GM12878 (cell line): ENCODE results near the gene MS4A4E. TPM values are rescaled to one million over a fixed set of nuclear protein-coding genes. Genes with fewer than 3 reads are reported as not detected.

Experiments
- ATAC-seq: fragments of 200-7000 bp; cut with Tn5 transposase; 3 replicates; pipeline ENCODE4 v1.9.1; 2020; ENCODE audit warnings: mild to moderate bottlenecking, moderate library complexity
- BruUV-seq: library from RNA; stranded (reverse); fragments of 400-500 nt; replicated peaks from 2 replicates; lab custom pipeline; 2021; lab: Mats Ljungman, UMichigan
- CTCF ChIA-PET: fragments of 300-600 bp; sonication (Branson Sonifier 250); formaldehyde crosslinking; extraction: SDS; loops from one replicate; lab custom pipeline; 2021; ENCODE audit warnings: inconsistent platforms; lab: Yijun Ruan, JAX
- POLR2A ChIA-PET: fragments of 350-600 bp; formaldehyde crosslinking; extraction: SDS; loops from one replicate; lab custom pipeline; 2021; ENCODE audit warnings: inconsistent platforms; lab: Charles Lee
- RAD21 ChIA-PET: fragments of 300-600 bp; sonication (Branson Sonifier 250); formaldehyde crosslinking; loops from one replicate; lab custom pipeline; 2023; ENCODE audit warnings: antibody characterized with exemption; ENCODE audit not compliant: unreplicated experiment; lab: Charles Lee
- SMC1A ChIA-PET: fragments of 300-600 bp; sonication (Branson Sonifier 250); formaldehyde crosslinking; loops from one replicate; lab custom pipeline; 2023; ENCODE audit not compliant: unreplicated experiment, uncharacterized antibody; lab: Charles Lee
- DNase-seq: peaks from one replicate; pipeline ENCODE4 v3.0.0-alpha.2; 2011; ENCODE audit warnings: low read depth, low spot score
- FAIRE-seq: peaks from 3 replicates; lab custom pipeline; 2011; peaks lifted over from hg19 to GRCh38; lab: Jason Lieb, UNC
- H2AFZ ChIP-seq: 2 replicates; pipeline ENCODE4 v1.6.0; 2011; ENCODE audit warnings: low read depth, low read length, control low read depth; ENCODE audit not compliant: control insufficient read depth
- H3K27ac ChIP-seq: 2 replicates; pipeline ENCODE4 v1.5.1; 2011; ENCODE audit warnings: control low read depth; ENCODE audit not compliant: control insufficient read depth, insufficient read depth
- H3K27me3 ChIP-seq, 2 experiments: replicated peaks in 1 of 2; 2 replicates each; pipeline versions ENCODE4 v1.6.0 to v1.6.1; 2011; ENCODE audit warnings: low read length in 1 of 2; ENCODE audit not compliant: control insufficient read depth in 2 of 2, insufficient read depth in 2 of 2
- H3K36me3 ChIP-seq, 2 experiments: 2 replicates each; pipeline ENCODE4 v1.5.1; 2011; ENCODE audit warnings: low read length in 1 of 2; ENCODE audit not compliant: control insufficient read depth in 2 of 2, insufficient read depth in 2 of 2
- H3K4me1 ChIP-seq: 2 replicates; pipeline ENCODE4 v1.6.1; 2011; ENCODE audit warnings: mild to moderate bottlenecking, low read length, moderate library complexity, mixed read lengths; ENCODE audit not compliant: control insufficient read depth, insufficient read depth
- H3K4me2 ChIP-seq: 2 replicates; pipeline ENCODE4 v1.6.0; 2011; ENCODE audit warnings: control low read depth; ENCODE audit not compliant: control insufficient read depth, insufficient read depth
- H3K4me3 ChIP-seq: fragments of 200-600 bp; sonication (generic); 2 replicates; pipeline ENCODE4 v1.5.1; 2016
- H3K79me2 ChIP-seq: 2 replicates; pipeline ENCODE4 v1.6.0; 2011; ENCODE audit warnings: low read length; ENCODE audit not compliant: control insufficient read depth, insufficient read depth
- H3K9ac ChIP-seq: 2 replicates; pipeline ENCODE4 v1.8.0; 2011; ENCODE audit warnings: low read length, control low read depth, mixed read lengths; ENCODE audit not compliant: control insufficient read depth, insufficient read depth
- H3K9me3 ChIP-seq: replicated peaks from 3 replicates; pipeline ENCODE4 v1.5.1; 2011; ENCODE audit warnings: mild to moderate bottlenecking, low read length; ENCODE audit not compliant: control insufficient read depth, insufficient read depth
- H4K20me1 ChIP-seq: 2 replicates; pipeline ENCODE4 v1.6.0; 2011; ENCODE audit not compliant: control insufficient read depth, insufficient read depth
- BCL11A ChIP-seq: IDR thresholded peaks from 2 replicates; pipeline ENCODE4 v1.6.1; 2011; ENCODE audit warnings: low read depth, low read length
- CUX1 ChIP-seq: IDR thresholded peaks from 2 replicates; pipeline ENCODE4 v1.6.1; 2012; ENCODE audit warnings: improper control_type of control experiment, low read depth, low read length; ENCODE audit not compliant: insufficient replicate concordance
- EED ChIP-seq: sonication (generic); IDR thresholded peaks from 2 replicates; pipeline ENCODE4 v1.6.1; 2016; ENCODE audit warnings: antibody characterized with exemption, low read depth
- EGR1 ChIP-seq, 2 experiments: IDR thresholded peaks; 1 replicate in 1 of 2; 2 replicates in 1 of 2; pipeline ENCODE4 v1.6.1; 2011 to 2012; ENCODE audit warnings: low read depth in 2 of 2, low read length in 2 of 2, borderline replicate concordance in 1 of 2, mild to moderate bottlenecking in 1 of 2, moderate library complexity in 1 of 2
- JUNB ChIP-seq: IDR thresholded peaks from 2 replicates; pipeline ENCODE4 v1.6.1; 2016; ENCODE audit warnings: antibody characterized with exemption, mild to moderate bottlenecking
- KDM1A ChIP-seq: fragments of 200-600 bp; sonication (generic); IDR thresholded peaks from 2 replicates; pipeline ENCODE4 v1.6.1; 2016; ENCODE audit warnings: borderline replicate concordance
- NFYA ChIP-seq: IDR thresholded peaks from 2 replicates; pipeline ENCODE4 v1.6.1; 2011; ENCODE audit warnings: low read depth, mild to moderate bottlenecking, low read length, improper control_type of control experiment, borderline replicate concordance
- NR2F1 ChIP-seq: fragments of 450-650 bp; conservative IDR thresholded peaks from 2 replicates; pipeline ENCODE4 v1.6.1; 2017; ENCODE audit warnings: mild to moderate bottlenecking
- NRF1 ChIP-seq: conservative IDR thresholded peaks from 2 replicates; pipeline ENCODE4 v1.6.1; 2011; ENCODE audit warnings: mild to moderate bottlenecking, low read depth, low read length, improper control_type of control experiment
- STAT1 ChIP-seq: fragments of 450-650 bp; conservative IDR thresholded peaks from 2 replicates; pipeline ENCODE4 v1.6.1; 2014; ENCODE audit warnings: antibody characterized with exemption, mild to moderate bottlenecking
- YY1 ChIP-seq: IDR thresholded peaks from 2 replicates; pipeline ENCODE4 v1.6.1; 2011; ENCODE audit warnings: low read depth, mild to moderate bottlenecking, low read length
- ZBED1 ChIP-seq: IDR thresholded peaks from 2 replicates; pipeline ENCODE4 v1.6.1; 2016; ENCODE audit warnings: borderline replicate concordance
- WGBS: methylation state at CpG from one replicate; pipeline ENCODE4 v1.1.6; 2016; ENCODE audit warnings: low lambda C conversion rate; ENCODE audit not compliant: insufficient replicate concordance, insufficient coverage; ENCODE audit errors: missing lambda C conversion rate; 5-methylcytosine and 5-hydroxymethylcytosine counted together
- in situ Hi-C: fragments of 300-500 bp; cut with MboI; formaldehyde crosslinking; loops from 9 replicates; pipeline ENCODE4 v1.14.3; 2018; ENCODE audit warnings: mixed read lengths
- intact Hi-C: fragments of 100-400 bp; cut with micrococcal nuclease; formaldehyde crosslinking; loops from one replicate; pipeline ENCODE4 v1.14.2; 2022; ENCODE audit not compliant: unreplicated experiment
- polyA plus RNA-seq, 11 experiments: library from polyadenylated mRNA; depleted of rRNA in 4 of 11; unstranded in 6 of 11; stranded (reverse) in 5 of 11; fragments of >200 nt; fragmentation: Nextera tagmentation in 4 of 11; fragmentation: Illumina TruSeq in 1 of 11; extraction: Ambion mirVana in 4 of 11; extraction: Trizol in 1 of 11; gene quantifications; 1 replicate in 1 of 11; 2 replicates in 10 of 11; pipeline versions ENCODE4 v1.2.1 to v1.2.3, GENCODE V29; 2011 to 2016; ENCODE audit warnings: inconsistent platforms in 2 of 11, missing spikeins in 2 of 11, low read depth in 1 of 11
- total RNA-seq, 4 experiments: library from RNA; depleted of rRNA in 3 of 4; stranded (reverse); fragments of >200 nt in 3 of 4; fragmentation: Illumina TruSeq in 1 of 4; extraction: Trizol in 1 of 4; gene quantifications; 2 replicates each; pipeline versions ENCODE4 v1.2.1 to v1.2.3, GENCODE V29; 2013 to 2021

MS4A4E gene
- total and polyA plus RNA-seq, 10 of the 15 experiments (the other 5 are each of a cell fraction or from before 2014, with no cell fraction given): 0.06 to 0.92 (median 0.45) TPM; not detected in 3

DNA sequence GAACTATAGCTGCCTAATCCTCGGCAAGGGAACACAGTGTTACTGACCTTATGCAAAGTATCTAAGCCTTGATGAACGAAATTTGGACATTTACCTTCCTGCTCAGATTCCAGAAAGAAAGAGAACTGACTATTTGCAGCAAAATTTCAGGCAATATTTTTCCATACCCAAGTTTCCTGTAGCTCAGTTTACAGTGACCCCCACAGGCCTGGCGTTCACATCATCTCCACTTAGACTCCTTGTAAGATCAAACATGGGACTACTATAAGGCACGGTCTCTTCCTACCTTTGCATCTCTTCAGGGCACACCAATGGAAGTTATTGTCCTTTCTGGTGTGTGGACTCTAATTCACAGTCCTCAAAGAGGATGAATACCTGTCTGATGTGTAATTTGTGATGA is 81.2 kb downstream of the MS4A4E start:
- ChIA-PET RAD21 (no interaction called here), CTCF (interaction anchor here (0.9 to 2.6 kb wide), 3 partner anchors 43 to 107 kb away, joined by 3 to 12 read pairs (median 4); no protein-coding TSS in a partner anchor), SMC1A (interaction anchor here (1.0 to 1.8 kb wide), 2 partner anchors 11 to 90 kb away, joined by 3 to 7 read pairs; no protein-coding TSS in a partner anchor), POLR2A (no interaction called here)
- Histone ChIP-seq H3K27ac (no peak overlapping the region), H3K4me1 (no peaks in the 10 kb centered on the region), H3K9me3 (no peaks in the 10 kb centered on the region; the same call in 2 of the 3 replicates), H3K36me3 (no peaks in the 10 kb centered on the region), H3K27me3 (no peaks in the 10 kb centered on the region; a peak in 1 of 4 replicates), H2AFZ (no peak overlapping the region), H3K4me2 (no peak overlapping the region), H3K79me2 (no peaks in the 10 kb centered on the region), H4K20me1 (no peaks in the 10 kb centered on the region), H3K9ac (no peak overlapping the region), H3K4me3 (no peak overlapping the region)
- WGBS: 0% methylated on average over 4 of the region's 4 CpGs
- intact Hi-C loops: no loop called here
- in situ Hi-C loops: no loop called here
- DNase-seq (no peak), FAIRE-seq (no peak)
- TF ChIP-seq KDM1A (no peak), NRF1 (no peak), EGR1 (IDR thresholded peaks at IDR 0.05; ENCODE audit: borderline replicate concordance in 1 of 2, low read depth in 2 of 2, low read length in 2 of 2) (no peak), STAT1 (no peak), CUX1 (no peak), JUNB (no peak), YY1 (no peak), NR2F1 (no peak), EED (no peak), NFYA (no peak), ZBED1 (no peak), BCL11A (no peak)
- TF ChIP-seq, all 136 proteins: peak for 0
- no TSS peak for BruUV-seq
- ATAC-seq: no peak
